Endothelial cell of umbilical vein (primary cell): Measurements from ENCODE around the gene BCCIP. TPM values are rescaled to one million over a fixed set of nuclear protein-coding genes. Genes with fewer than 3 reads are reported as not detected.

Source experiments
- BruUV-seq: library from RNA; stranded (reverse); fragments of 400-500 nt; replicated peaks from 2 replicates; lab custom pipeline; 2021; lab: Mats Ljungman, UMichigan
- CTCF ChIA-PET: fragments of 300-600, 350-600 bp; sonication (Branson Sonifier 250); formaldehyde crosslinking; loops from one replicate; lab custom pipeline; 2021; ENCODE audit warnings: antibody characterized with exemption, inconsistent platforms; lab: Charles Lee
- POLR2A ChIA-PET: fragments of 300-600, 350-600 bp; sonication (Branson Sonifier 250); formaldehyde crosslinking; loops from one replicate; lab custom pipeline; 2021; ENCODE audit warnings: antibody characterized with exemption, inconsistent platforms; lab: Charles Lee
- DNase-seq: peaks from one replicate; pipeline ENCODE4 v3.0.0-alpha.2; 2011; ENCODE audit warnings: low read depth, low spot score
- FAIRE-seq: peaks from 2 replicates; lab custom pipeline; 2011; peaks lifted over from hg19 to GRCh38; lab: Jason Lieb, UNC
- H2AFZ ChIP-seq: 2 replicates; pipeline ENCODE4 v1.6.0; 2012; ENCODE audit warnings: low read depth, low read length, control low read depth, inconsistent platforms
- H3K27ac ChIP-seq: 2 replicates; pipeline ENCODE4 v1.5.1; 2011; ENCODE audit warnings: low read depth, mild to moderate bottlenecking, control low read depth, low read length, moderate library complexity; ENCODE audit not compliant: insufficient read depth
- H3K27me3 ChIP-seq, 2 experiments: 2 replicates each; pipeline versions ENCODE4 v1.6.0 to v1.6.1; 2011; ENCODE audit warnings: low read length in 2 of 2, mixed read lengths in 1 of 2; ENCODE audit not compliant: control insufficient read depth in 2 of 2, insufficient read depth in 2 of 2
- H3K36me3 ChIP-seq, 2 experiments: 2 replicates in 1 of 2; 3 replicates in 1 of 2; pipeline ENCODE4 v1.5.1; 2011; ENCODE audit warnings: low read length in 2 of 2, mild to moderate bottlenecking in 1 of 2, moderate library complexity in 1 of 2; ENCODE audit not compliant: control insufficient read depth in 2 of 2, insufficient read depth in 2 of 2; ENCODE audit errors: extremely low read depth in 1 of 2
- H3K4me1 ChIP-seq: 3 replicates; pipeline ENCODE4 v1.5.1; 2011; ENCODE audit warnings: mild to moderate bottlenecking, low read length; ENCODE audit not compliant: control insufficient read depth, insufficient read depth; ENCODE audit errors: extremely low read depth
- H3K4me2 ChIP-seq: 2 replicates; pipeline ENCODE4 v1.6.1; 2011; ENCODE audit warnings: low read length, control low read depth, mixed read lengths; ENCODE audit not compliant: insufficient read depth
- H3K4me3 ChIP-seq, 3 experiments: fragments of 200-600 bp in 1 of 3; sonication (generic), shearing (Covaris generic) in 1 of 3; replicated peaks in 1 of 3; 2 replicates each; pipeline ENCODE4 v1.5.1; 2011 to 2016; ENCODE audit warnings: control low read depth in 3 of 3, low read length in 3 of 3, mild to moderate bottlenecking in 2 of 3, inconsistent platforms in 1 of 3, low read depth in 1 of 3, moderate library complexity in 1 of 3; ENCODE audit not compliant: insufficient read depth in 1 of 3
- H3K79me2 ChIP-seq: 2 replicates; pipeline ENCODE4 v1.6.0; 2012; ENCODE audit warnings: low read length, inconsistent platforms; ENCODE audit not compliant: control insufficient read depth, insufficient read depth
- H3K9ac ChIP-seq: replicated peaks from 2 replicates; pipeline ENCODE3; 2011; ENCODE audit warnings: low read length, control low read depth; ENCODE audit not compliant: insufficient read depth; ENCODE audit errors: extremely low read depth
- H3K9me1 ChIP-seq: replicated peaks from 3 replicates; pipeline ENCODE4 v1.6.0; 2011; ENCODE audit warnings: mild to moderate bottlenecking, low read length; ENCODE audit not compliant: control insufficient read depth, insufficient read depth; ENCODE audit errors: extremely low read depth
- H3K9me3 ChIP-seq: replicated peaks from 2 replicates; pipeline ENCODE4 v1.5.1; 2012; ENCODE audit warnings: low read length, inconsistent platforms; ENCODE audit not compliant: control insufficient read depth, insufficient read depth
- H4K20me1 ChIP-seq: replicated peaks from 2 replicates; pipeline ENCODE3; 2011; ENCODE audit warnings: mild to moderate bottlenecking, low read length; ENCODE audit not compliant: control insufficient read depth, insufficient read depth; ENCODE audit errors: extremely low read depth
- CTCF ChIP-seq, 2 donors: IDR thresholded peaks; 1 replicate in 1 of 2; 2 replicates in 1 of 2; pipeline ENCODE4 v1.5.1; 2011; ENCODE audit warnings: low read length in 2 of 2, mild to moderate bottlenecking in 2 of 2, moderate library complexity in 2 of 2, control low read depth in 1 of 2, inconsistent platforms in 1 of 2, low read depth in 1 of 2; ENCODE audit not compliant: insufficient read depth in 1 of 2; ENCODE audit errors: extremely low read depth in 1 of 2
- EZH2 ChIP-seq: IDR thresholded peaks from 2 replicates; pipeline ENCODE4 v1.6.1; 2012; ENCODE audit warnings: borderline replicate concordance, low read depth, mild to moderate bottlenecking, moderate library complexity, low read length, inconsistent platforms; ENCODE audit not compliant: severe bottlenecking
- FOS ChIP-seq: IDR thresholded peaks from 2 replicates; pipeline ENCODE4 v1.6.1; 2011; ENCODE audit warnings: mild to moderate bottlenecking, low read length, moderate library complexity, borderline replicate concordance; ENCODE audit not compliant: insufficient read depth
- GATA2 ChIP-seq: IDR thresholded peaks from 2 replicates; pipeline ENCODE4 v1.7.0; 2011; ENCODE audit warnings: low read depth, mild to moderate bottlenecking, moderate library complexity, mixed read lengths, low read length; ENCODE audit not compliant: insufficient read length, insufficient read depth
- JUN ChIP-seq: IDR thresholded peaks from 2 replicates; pipeline ENCODE4 v1.6.1; 2011; ENCODE audit warnings: borderline replicate concordance, low read depth; ENCODE audit not compliant: insufficient read length, insufficient read depth
- MAX ChIP-seq: IDR thresholded peaks from 2 replicates; pipeline ENCODE4 v1.6.1; 2011; ENCODE audit not compliant: insufficient read depth, insufficient read length
- MYC ChIP-seq: IDR thresholded peaks from one replicate; pipeline ENCODE4 v1.6.1; 2011; ENCODE audit warnings: mild to moderate bottlenecking, low read depth, low read length
- POLR2A ChIP-seq: IDR thresholded peaks from 2 replicates; pipeline ENCODE4 v1.6.1; 2012; ENCODE audit warnings: low read depth, mild to moderate bottlenecking, control low read depth, low read length
- POLR2AphosphoS5 ChIP-seq: IDR thresholded peaks from 2 replicates; pipeline ENCODE4 v1.6.1; 2012; ENCODE audit warnings: low read depth, mild to moderate bottlenecking, control low read depth, low read length, moderate library complexity; ENCODE audit not compliant: insufficient read depth
- dilution Hi-C: fragments of 300-500 bp; cut with MboI; formaldehyde crosslinking; loops from one replicate; pipeline ENCODE4 v1.15.0; 2019; ENCODE audit warnings: low sequenced_read_pairs; ENCODE audit not compliant: extremely low pct_ligation_motif_present
- intact Hi-C: fragments of 100-400 bp; cut with micrococcal nuclease; formaldehyde crosslinking; loops from one replicate; pipeline ENCODE4 v1.10.0; 2022
- polyA plus RNA-seq, 4 experiments: library from polyadenylated mRNA; depleted of rRNA in 3 of 4; stranded (reverse) in 3 of 4; unstranded in 1 of 4; fragments of >200 nt; gene quantifications; 2 replicates each; pipeline versions ENCODE4 v1.2.1 to v1.2.3, GENCODE V29; 2011 to 2012; ENCODE audit warnings: missing spikeins in 1 of 4
- total RNA-seq: library from RNA; stranded (reverse); gene quantifications from 2 replicates; pipeline ENCODE4 v1.2.3, GENCODE V29; 2021

Gene BCCIP
- total and polyA plus RNA-seq, 2 donors (not counting 3 experiments of a cell fraction or from before 2014, with no cell fraction given) = 14.5 to 73.5 TPM

- intact Hi-C loops = no loop called here
- FAIRE-seq = no peak
- Histone ChIP-seq H3K4me3 (no peak overlapping the region), H3K27me3 (no peaks in the 10 kb centered on the region), H3K4me2 (no peak overlapping the region), H3K79me2 (no peaks in the 10 kb centered on the region), H3K36me3 (peaks cover 22 to 24% of the 10 kb centered on the region in 2 experiments), H3K9me3 (no peaks in the 10 kb centered on the region), H2AFZ (no peak overlapping the region), H4K20me1 (no peaks in the 10 kb centered on the region), H3K4me1 (peaks cover 14% of the 10 kb centered on the region), H3K27ac (peak overlapping the region; percentile 5), H3K9ac (no peak overlapping the region), H3K9me1 (no peaks in the 10 kb centered on the region)
- dilution Hi-C loops = no loop called here
- no peak for TF ChIP-seq EZH2
- TF ChIP-seq FOS = no peak
- no peak for TF ChIP-seq POLR2A
- TF ChIP-seq CTCF (IDR thresholded peaks at IDR 0.05; ENCODE audit: extremely low read depth in 1 of 2, insufficient read depth in 1 of 2, low read depth in 1 of 2, low read length in 2 of 2) = no peak
- TF ChIP-seq GATA2 = no peak
- TF ChIP-seq MYC = no peak
- TF ChIP-seq JUN = no peak
- no peak for TF ChIP-seq POLR2AphosphoS5
- no peak for TF ChIP-seq MAX
- DNase-seq = no peak
- POLR2A ChIA-PET = no interaction called here
- CTCF ChIA-PET = no interaction called here
- BruUV-seq = no TSS peak
These were observed 17.1 kb downstream of the BCCIP start for GRCh38 chr10:125840406-125840805.
